H1 (cell line): ENCODE results near the gene C2CD4B. TPM values are rescaled to one million over a fixed set of nuclear protein-coding genes. Genes with fewer than 3 reads are reported as not detected.

Source experiments
- CTCF ChIA-PET: fragments of 300-600 bp; sonication (Branson Sonifier 250); formaldehyde crosslinking; loops from one replicate; lab custom pipeline; 2021; ENCODE audit not compliant: partially characterized antibody; lab: Charles Lee
- POLR2A ChIA-PET: fragments of 300-600 bp; sonication (Branson Sonifier 250); formaldehyde crosslinking; loops from one replicate; lab custom pipeline; 2021; ENCODE audit warnings: inconsistent platforms; ENCODE audit not compliant: partially characterized antibody; lab: Charles Lee
- DNase-seq, 2 experiments: peaks; one replicate each; pipeline versions ENCODE4 v3.0.0 to v3.0.0-alpha.2; 2010 to 2022; ENCODE audit warnings: low spot score in 2 of 2, low read depth in 1 of 2, mixed read lengths in 1 of 2
- FAIRE-seq: peaks from 2 replicates; lab custom pipeline; 2011; peaks lifted over from hg19 to GRCh38; lab: Jason Lieb, UNC
- H2AFZ ChIP-seq: 2 replicates; pipeline ENCODE4 v1.8.1; 2012; ENCODE audit warnings: low read length, inconsistent platforms
- H2AK5ac ChIP-seq: 2 replicates; pipeline ENCODE4 v1.6.1; 2013; ENCODE audit warnings: low read depth, low read length
- H2BK120ac ChIP-seq: replicated peaks from 2 replicates; pipeline ENCODE3; 2013; ENCODE audit warnings: low read depth, low read length, inconsistent platforms
- H2BK12ac ChIP-seq: 2 replicates; pipeline ENCODE4 v1.6.1; 2013; ENCODE audit warnings: low read depth, low read length
- H2BK15ac ChIP-seq: 2 replicates; pipeline ENCODE4 v1.6.1; 2013; ENCODE audit warnings: low read length
- H2BK20ac ChIP-seq: 2 replicates; pipeline ENCODE4 v1.6.1; 2013; ENCODE audit warnings: low read length
- H2BK5ac ChIP-seq: 2 replicates; pipeline ENCODE4 v1.6.1; 2013; ENCODE audit warnings: low read depth, low read length
- H3K14ac ChIP-seq: 2 replicates; pipeline ENCODE4 v1.6.1; 2013; ENCODE audit warnings: inconsistent platforms; ENCODE audit not compliant: insufficient read length
- H3K18ac ChIP-seq: 2 replicates; pipeline ENCODE4 v1.6.1; 2013; ENCODE audit warnings: low read length; ENCODE audit errors: extremely low read depth
- H3K23ac ChIP-seq: 2 replicates; pipeline ENCODE4 v1.6.1; 2013; ENCODE audit warnings: inconsistent platforms; ENCODE audit not compliant: insufficient read length
- H3K23me2 ChIP-seq: 2 replicates; pipeline ENCODE4 v1.6.1; 2013; ENCODE audit warnings: low read depth, low read length
- H3K27ac ChIP-seq: 2 replicates; pipeline ENCODE4 v1.6.1; 2011; ENCODE audit warnings: low read depth, low read length, inconsistent platforms
- H3K27me3 ChIP-seq, 4 experiments: replicated peaks in 1 of 4; 1 replicate in 1 of 4; 2 replicates in 3 of 4; pipeline versions ENCODE4 v1.6.1 to v1.8.1; 2011 to 2013; ENCODE audit warnings: low read length in 3 of 4, mild to moderate bottlenecking in 3 of 4, inconsistent platforms in 2 of 4, mixed read lengths in 2 of 4, moderate library complexity in 1 of 4; ENCODE audit not compliant: control insufficient read depth in 3 of 4, insufficient read depth in 3 of 4; ENCODE audit errors: extremely low read depth in 1 of 4
- H3K36me3 ChIP-seq, 4 experiments: 2 replicates each; pipeline versions ENCODE4 v1.6.1 to v1.8.1; 2011 to 2013; ENCODE audit warnings: mild to moderate bottlenecking in 4 of 4, low read length in 3 of 4, moderate library complexity in 2 of 4, control low read depth in 1 of 4, inconsistent platforms in 1 of 4; ENCODE audit not compliant: insufficient read depth in 4 of 4, control insufficient read depth in 2 of 4
- H3K4ac ChIP-seq: replicated peaks from 2 replicates; pipeline ENCODE3; 2013; ENCODE audit warnings: low read length, low read depth, mixed read lengths, inconsistent platforms; ENCODE audit not compliant: insufficient read length
- H3K4me1 ChIP-seq, 4 experiments: replicated peaks in 1 of 4; 1 replicate in 1 of 4; 2 replicates in 3 of 4; pipeline versions ENCODE4 v1.6.1 to v1.8.1; 2011 to 2013; ENCODE audit warnings: low read length in 3 of 4, inconsistent platforms in 2 of 4, mixed read lengths in 1 of 4; ENCODE audit not compliant: insufficient read depth in 4 of 4, control insufficient read depth in 3 of 4
- H3K4me2 ChIP-seq, 2 experiments: 2 replicates each; pipeline versions ENCODE4 v1.6.1 to v1.8.1; 2011 to 2013; ENCODE audit warnings: low read depth in 2 of 2, low read length in 2 of 2, control low read depth in 1 of 2, inconsistent platforms in 1 of 2, mild to moderate bottlenecking in 1 of 2; ENCODE audit not compliant: insufficient read depth in 1 of 2
- H3K4me3 ChIP-seq, 4 experiments: fragments of 200-600, 300-600 bp in 1 of 4; sonication (generic), shearing (Covaris generic), sonication (Bioruptor Twin) in 1 of 4; 2 replicates each; pipeline versions ENCODE4 v1.5.1 to v1.8.1; 2011 to 2016; ENCODE audit warnings: low read length in 4 of 4, low read depth in 3 of 4, control low read depth in 2 of 4, inconsistent platforms in 2 of 4, mild to moderate bottlenecking in 2 of 4, mixed read lengths in 1 of 4, moderate library complexity in 1 of 4; ENCODE audit not compliant: insufficient read depth in 2 of 4; ENCODE audit errors: extremely low read depth in 1 of 4
- H3K56ac ChIP-seq: replicated peaks from 2 replicates; pipeline ENCODE3; 2013; ENCODE audit warnings: low read depth, mild to moderate bottlenecking, mixed read lengths, low read length, inconsistent platforms; ENCODE audit not compliant: insufficient read length
- H3K79me1 ChIP-seq: 2 replicates; pipeline ENCODE4 v1.6.1; 2013; ENCODE audit warnings: low read depth, low read length, control low read depth
- H3K79me2 ChIP-seq, 2 experiments: 2 replicates each; pipeline versions ENCODE4 v1.6.1 to v1.8.1; 2012 to 2013; ENCODE audit warnings: low read length in 2 of 2, mild to moderate bottlenecking in 2 of 2, inconsistent platforms in 1 of 2; ENCODE audit not compliant: insufficient read depth in 2 of 2, control insufficient read depth in 1 of 2
- H3K9ac ChIP-seq, 4 experiments: replicated peaks in 1 of 4; 1 replicate in 1 of 4; 2 replicates in 3 of 4; pipeline versions ENCODE4 v1.6.1 to v1.8.1; 2011 to 2013; ENCODE audit warnings: low read depth in 3 of 4, low read length in 3 of 4, control low read depth in 2 of 4, mild to moderate bottlenecking in 2 of 4, moderate library complexity in 2 of 4, inconsistent platforms in 1 of 4; ENCODE audit errors: extremely low read depth in 1 of 4
- H3K9me3 ChIP-seq, 2 experiments: 2 replicates each; pipeline versions ENCODE4 v1.6.1 to v1.8.1; 2012 to 2013; ENCODE audit warnings: mild to moderate bottlenecking in 2 of 2, moderate library complexity in 2 of 2, control low read depth in 1 of 2, inconsistent platforms in 1 of 2, low read depth in 1 of 2, low read length in 1 of 2, mixed read lengths in 1 of 2; ENCODE audit not compliant: insufficient read depth in 2 of 2
- H4K20me1 ChIP-seq, 2 experiments: replicated peaks in 1 of 2; 2 replicates each; pipeline versions ENCODE3 to v1.8.1; 2011 to 2013; ENCODE audit warnings: inconsistent platforms in 2 of 2, low read length in 2 of 2, mild to moderate bottlenecking in 1 of 2; ENCODE audit not compliant: insufficient read depth in 2 of 2, control insufficient read depth in 1 of 2
- H4K5ac ChIP-seq: 2 replicates; pipeline ENCODE4 v1.6.1; 2013; ENCODE audit warnings: low read length, low read depth, mixed read lengths, inconsistent platforms; ENCODE audit not compliant: insufficient read length
- H4K8ac ChIP-seq: 2 replicates; pipeline ENCODE4 v1.8.0; 2013; ENCODE audit warnings: mild to moderate bottlenecking, moderate library complexity, low read length, inconsistent platforms; ENCODE audit not compliant: insufficient read depth; ENCODE audit errors: extremely low read depth
- H4K91ac ChIP-seq: replicated peaks from 2 replicates; pipeline ENCODE3; 2013; ENCODE audit warnings: low read length, mixed read lengths, inconsistent platforms; ENCODE audit not compliant: insufficient read length
- E2F6 ChIP-seq: IDR thresholded peaks from 2 replicates; pipeline ENCODE4 v1.6.1; 2012; ENCODE audit warnings: inconsistent platforms
- KDM4A ChIP-seq: IDR thresholded peaks from one replicate; pipeline ENCODE4 v1.7.1; 2012; ENCODE audit warnings: low read depth, mild to moderate bottlenecking, moderate library complexity, low read length, inconsistent platforms; ENCODE audit not compliant: severe bottlenecking
- POLR2AphosphoS5 ChIP-seq: IDR thresholded peaks from 2 replicates; pipeline ENCODE4 v1.6.1; 2011; ENCODE audit warnings: low read depth, low read length
- SAP30 ChIP-seq: fragments of 300-600 bp; sonication (generic); IDR thresholded peaks from 2 replicates; pipeline ENCODE4 v1.7.1; 2012; ENCODE audit warnings: low read length, moderate library complexity, mild to moderate bottlenecking, inconsistent platforms; ENCODE audit not compliant: insufficient read depth, insufficient replicate concordance
- SIN3A ChIP-seq, 2 experiments: IDR thresholded peaks in 1 of 2; conservative IDR thresholded peaks in 1 of 2; 2 replicates each; pipeline ENCODE4 v1.6.1; 2011 to 2012; ENCODE audit warnings: low read length in 2 of 2, improper control_type of control experiment in 1 of 2, low read depth in 1 of 2, mild to moderate bottlenecking in 1 of 2
- SP4 ChIP-seq: IDR thresholded peaks from 2 replicates; pipeline ENCODE4 v1.6.1; 2012; ENCODE audit warnings: low read length, inconsistent platforms
- TEAD4 ChIP-seq: IDR thresholded peaks from 2 replicates; pipeline ENCODE4 v1.6.1; 2012; ENCODE audit warnings: low read depth, low read length, inconsistent platforms, mixed read lengths
- WGBS, 2 experiments: shearing (Covaris generic) in 1 of 2; methylation state at CpG; one replicate each; pipeline versions ENCODE4 v1.1.6 to v1.1.7; 2013 to 2015; ENCODE audit warnings: low lambda C conversion rate in 2 of 2, mixed read lengths in 2 of 2, inconsistent platforms in 1 of 2, low coverage in 1 of 2, missing lambda C conversion rate in 1 of 2; ENCODE audit not compliant: insufficient replicate concordance in 2 of 2, insufficient coverage in 1 of 2, insufficient read length in 1 of 2; ENCODE audit errors: extremely low coverage in 1 of 2, missing lambda C conversion rate in 1 of 2; 5-methylcytosine and 5-hydroxymethylcytosine counted together
- polyA plus RNA-seq, 7 experiments: library from polyadenylated mRNA; depleted of rRNA in 3 of 7; stranded (reverse) in 5 of 7; unstranded in 2 of 7; fragments of >200 nt in 5 of 7; fragments of 200-250 nt in 2 of 7; gene quantifications; 1 replicate in 5 of 7; 2 replicates in 1 of 7; 4 replicates in 1 of 7; pipeline versions ENCODE4 v1.2.1 to v1.2.3, GENCODE V29; 2011 to 2013; ENCODE audit warnings: missing spikeins in 2 of 7, mixed read lengths in 2 of 7
- total RNA-seq: library from RNA; stranded (reverse); fragmentation: NEBNext Ultra II Directional; extraction: Animal tissue kit (Norgen Biotek cat#: 25700); gene quantifications from 2 replicates; pipeline ENCODE4 v1.2.1, GENCODE V29; 2021
- TF ChIP-seq, protein P1 (sequence below): IDR thresholded peaks from 2 replicates; pipeline ENCODE4 v1.6.1; 2012; ENCODE audit warnings: low read length, inconsistent platforms

Gene C2CD4B
- total and polyA plus RNA-seq, 2 of the 8 experiments (the other 6 are each of a cell fraction or from before 2014, with no cell fraction given), result 0.12 to 0.73 TPM

DNA sequence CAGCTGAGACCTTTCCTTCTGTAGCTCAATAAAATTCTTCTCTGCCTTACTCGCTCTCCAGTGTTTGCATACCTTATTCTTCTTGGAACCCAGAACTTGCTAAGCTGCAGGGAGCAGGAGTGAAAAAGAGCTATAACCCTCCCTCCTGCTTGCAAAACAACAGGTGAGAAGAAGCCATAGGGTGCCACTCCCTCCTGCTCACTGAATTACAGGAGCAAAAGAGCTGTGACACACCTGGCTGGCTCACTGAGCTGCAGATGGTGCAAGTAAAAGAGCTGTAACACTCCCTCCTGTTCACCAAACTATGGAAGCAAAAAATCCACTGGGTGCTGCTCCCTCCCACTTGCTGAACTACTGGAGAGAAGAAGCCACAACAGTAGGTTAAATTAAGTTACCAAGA lies 44.2 kb upstream of the C2CD4B start:
- no peak overlapping the region for H4K91ac ChIP-seq
- peaks cover 10 to 19% of the 10 kb centered on the region in 2 experiments; a peak in 3 of 4 replicates for H3K9me3 ChIP-seq
- H3K4me2 ChIP-seq, result 0 out of 4 replicates have a peak overlapping the region, but pooled peaks of 1 of the 2 experiments have one; percentile 0
- H2AK5ac ChIP-seq, result no peak overlapping the region
- no peak overlapping the region for H3K4me3 ChIP-seq
- no peak overlapping the region for H2BK20ac ChIP-seq
- 77% methylated on average over 1 of the region's 1 CpG; no CpG with 5 or more reads in 1 of the 2 experiments for WGBS, 2 experiments
- DNase-seq, result no peak
- ChIA-PET CTCF (interaction anchor here (0.7 to 3.5 kb wide), 3 partner anchors 32 to 518 kb away, joined by 3 to 12 read pairs (median 6); no protein-coding TSS in a partner anchor), POLR2A (no interaction called here)
- no peaks in the 10 kb centered on the region for H3K79me2 ChIP-seq
- no peak overlapping the region for H3K18ac ChIP-seq
- H3K14ac ChIP-seq, result no peak overlapping the region
- H2BK15ac ChIP-seq, result no peak overlapping the region
- no peak overlapping the region for H3K9ac ChIP-seq
- H3K36me3 ChIP-seq, result 0 out of 8 replicates have a peak, but pooled peaks cover 0 to 4% (median 0%) of the 10 kb centered on the region in 4 experiments
- H2BK5ac ChIP-seq, result no peak overlapping the region
- H3K27ac ChIP-seq, result peak overlapping the region; percentile 22
- H4K20me1 ChIP-seq, result no peaks in the 10 kb centered on the region
- H4K5ac ChIP-seq, result no peak overlapping the region
- no peaks in the 10 kb centered on the region for H3K79me1 ChIP-seq
- no peak overlapping the region for H3K4ac ChIP-seq
- H2BK12ac ChIP-seq, result no peak overlapping the region
- H2AFZ ChIP-seq, result peak overlapping the region; percentile 92
- no peak for FAIRE-seq
- no peaks in the 10 kb centered on the region for H3K27me3 ChIP-seq
- no peak overlapping the region for H2BK120ac ChIP-seq
- no peaks in the 10 kb centered on the region for H3K23me2 ChIP-seq
- H4K8ac ChIP-seq, result no peak overlapping the region
- no peak overlapping the region for H3K56ac ChIP-seq
- peaks cover 0 to 3% (median under 1%) of the 10 kb centered on the region in 4 experiments; a peak in 3 of 7 replicates for H3K4me1 ChIP-seq
- TF ChIP-seq POLR2AphosphoS5 (no peak), SP4 (no peak), SIN3A (conservative IDR thresholded peaks at IDR 0.05 in 1 of 2, IDR thresholded peaks at IDR 0.05 in 1 of 2; ENCODE audit: low read depth in 1 of 2, low read length in 2 of 2) (no peak), E2F6 (no peak), KDM4A (peak; percentile 25), SAP30 (no peak), TEAD4 (no peak)
- TF ChIP-seq, protein P1, sequence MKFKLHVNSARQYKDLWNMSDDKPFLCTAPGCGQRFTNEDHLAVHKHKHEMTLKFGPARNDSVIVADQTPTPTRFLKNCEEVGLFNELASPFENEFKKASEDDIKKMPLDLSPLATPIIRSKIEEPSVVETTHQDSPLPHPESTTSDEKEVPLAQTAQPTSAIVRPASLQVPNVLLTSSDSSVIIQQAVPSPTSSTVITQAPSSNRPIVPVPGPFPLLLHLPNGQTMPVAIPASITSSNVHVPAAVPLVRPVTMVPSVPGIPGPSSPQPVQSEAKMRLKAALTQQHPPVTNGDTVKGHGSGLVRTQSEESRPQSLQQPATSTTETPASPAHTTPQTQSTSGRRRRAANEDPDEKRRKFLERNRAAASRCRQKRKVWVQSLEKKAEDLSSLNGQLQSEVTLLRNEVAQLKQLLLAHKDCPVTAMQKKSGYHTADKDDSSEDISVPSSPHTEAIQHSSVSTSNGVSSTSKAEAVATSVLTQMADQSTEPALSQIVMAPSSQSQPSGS, result no peak
- TF ChIP-seq, all 59 proteins: peak for 1
- no peak overlapping the region for H3K23ac ChIP-seq
